Right atrium auricular region (tissue), 2 donors: ENCODE measurements around the gene LCE3E. TPM values are rescaled to one million over a fixed set of nuclear protein-coding genes. Genes with fewer than 3 reads are reported as not detected.

Experiments
- DNase-seq: peaks from one replicate; pipeline ENCODE4 v3.0.0-alpha.2; 2019; ENCODE audit warnings: low spot score
- H3K27ac ChIP-seq, 2 donors: fragments of 200-600 bp; sonication (generic); 1 replicate in 1 of 2; 2 replicates in 1 of 2; pipeline ENCODE4 v1.5.1; 2016 to 2019
- H3K27me3 ChIP-seq, 2 donors: fragments of 200-600 bp; sonication (generic); one replicate each; pipeline versions ENCODE4 v1.5.1 to v1.6.0; 2017 to 2019
- H3K36me3 ChIP-seq: fragments of 200-600 bp; sonication (generic); one replicate; pipeline ENCODE4 v1.5.1; 2016
- H3K4me1 ChIP-seq, 2 donors: fragments of 200-600 bp; sonication (generic); one replicate each; pipeline versions ENCODE4 v1.5.1 to v1.6.0; 2017 to 2019
- H3K4me3 ChIP-seq, 2 donors: fragments of 200-600 bp; sonication (generic); 1 replicate in 1 of 2; 2 replicates in 1 of 2; pipeline ENCODE4 v1.5.1; 2017 to 2019; ENCODE audit warnings: mild to moderate bottlenecking in 1 of 2, moderate library complexity in 1 of 2
- H3K9me3 ChIP-seq, 2 donors: fragments of 200-600 bp; sonication (generic); one replicate each; pipeline ENCODE4 v1.5.1; 2019
- CTCF ChIP-seq, 2 donors: fragments of 200-600 bp; sonication (generic); IDR thresholded peaks; one replicate each; pipeline ENCODE4 v1.5.1; 2019; ENCODE audit warnings: antibody characterized with exemption in 2 of 2
- total RNA-seq, 2 donors: library from RNA; depleted of rRNA; stranded (reverse); fragments of >200 nt; gene quantifications; one replicate each; pipeline ENCODE4 v1.1.0, GENCODE V29; 2016

LCE3E gene
- total RNA-seq, result not detected

GRCh38 chr1:152566681-152567080 is at the start of gene LCE3E:
Gene LCE3E (minus strand): TSS chr1:152566780. CDS start chr1:152566208, 572 bp downstream.
- no peak for TF ChIP-seq CTCF (IDR thresholded peaks at IDR 0.05)
- no peak within 1 kb of the TSS for H3K27ac ChIP-seq
- no peak within 1 kb of the TSS for H3K4me3 ChIP-seq
- no peaks in the 10 kb centered on the region for H3K27me3 ChIP-seq
- H3K4me1 ChIP-seq, result no peaks in the 10 kb centered on the region
- no peaks in the 10 kb centered on the region for H3K36me3 ChIP-seq
- peaks cover 0 to 24% of the 10 kb centered on the region in 2 donors for H3K9me3 ChIP-seq
- DNase-seq, result no peak

GRCh38 chr1:152613511-152613910 is 46.9 kb upstream of the LCE3E start, which contains the start of gene LCE3B:
Gene LCE3B (plus strand): TSS chr1:152613811. CDS start chr1:152613811, 0 bp downstream.
- H3K27ac ChIP-seq, result no peak within 1 kb of the TSS
- no peak for DNase-seq
- peaks cover 0 to 11% of the 10 kb centered on the region in 2 donors for H3K9me3 ChIP-seq
- no peaks in the 10 kb centered on the region for H3K27me3 ChIP-seq
- no peak within 1 kb of the TSS for H3K4me3 ChIP-seq
- H3K4me1 ChIP-seq, result no peaks in the 10 kb centered on the region
- H3K36me3 ChIP-seq, result no peaks in the 10 kb centered on the region
- no peak for TF ChIP-seq CTCF (IDR thresholded peaks at IDR 0.05)

- Histone ChIP-seq H3K9me3 (no peaks in the 10 kb centered on the region), H3K4me3 (no peak within 1 kb of the TSS), H3K36me3 (no peaks in the 10 kb centered on the region), H3K27me3 (no peaks in the 10 kb centered on the region), H3K4me1 (no peaks in the 10 kb centered on the region), H3K27ac (no peak within 1 kb of the TSS)
- DNase-seq, result no peak
- no peak for TF ChIP-seq CTCF (IDR thresholded peaks at IDR 0.05)
Measured at GRCh38 chr1:152599934-152600333, 33.4 kb upstream of the LCE3E start, which contains the start of gene LCE3C. Gene LCE3C (plus strand): TSS chr1:152600234. CDS start chr1:152600732, 498 bp downstream.

- TF ChIP-seq CTCF (IDR thresholded peaks at IDR 0.05), result no peak
- H3K27ac ChIP-seq, result no peak overlapping the region
- H3K36me3 ChIP-seq, result no peaks in the 10 kb centered on the region
- H3K9me3 ChIP-seq, result no peaks in the 10 kb centered on the region
- no peaks in the 10 kb centered on the region for H3K4me1 ChIP-seq
- no peak for DNase-seq
- H3K4me3 ChIP-seq, result no peak overlapping the region
- no peaks in the 10 kb centered on the region for H3K27me3 ChIP-seq
Measured at GRCh38 chr1:152596986-152597385, 30.4 kb upstream of the LCE3E start.

- Histone ChIP-seq H3K4me3 (no peak overlapping the region), H3K4me1 (no peaks in the 10 kb centered on the region), H3K27ac (no peak overlapping the region), H3K9me3 (no peaks in the 10 kb centered on the region), H3K36me3 (no peaks in the 10 kb centered on the region), H3K27me3 (no peaks in the 10 kb centered on the region)
- no peak for TF ChIP-seq CTCF (IDR thresholded peaks at IDR 0.05)
- DNase-seq, result no peak
Measured at GRCh38 chr1:152585586-152585985, 19.0 kb upstream of the LCE3E start.

GRCh38 chr1:152582647-152583046 is 16.1 kb upstream of the LCE3E start:
- Histone ChIP-seq H3K27me3 (no peaks in the 10 kb centered on the region), H3K27ac (no peak overlapping the region), H3K9me3 (no peaks in the 10 kb centered on the region), H3K4me3 (no peak overlapping the region), H3K36me3 (no peaks in the 10 kb centered on the region), H3K4me1 (no peaks in the 10 kb centered on the region)
- no peak for DNase-seq
- TF ChIP-seq CTCF (IDR thresholded peaks at IDR 0.05), result no peak
